ENCODE measurements around the gene EHD3. TPM values are rescaled to one million over a fixed set of nuclear protein-coding genes. Genes with fewer than 3 reads are reported as not detected.

Gene EHD3
- total RNA-seq, 1 donor from 2014 or later = 2.6 TPM

- peaks cover 7 to 14% (median 11%) of the 10 kb centered on the region in 3 donors for H3K4me1 ChIP-seq (ENCODE audit: control insufficient read depth in 3 of 3, insufficient read depth in 3 of 3, low read length in 3 of 3)
- no peaks in the 10 kb centered on the region for H3K27me3 ChIP-seq (ENCODE audit: control insufficient read depth in 3 of 3, insufficient read depth in 3 of 3, low read length in 3 of 3)
- no peak overlapping the region for H3K9ac ChIP-seq (ENCODE audit: low read depth in 1 of 3, low read length in 3 of 3)
- no peak overlapping the region for H3K27ac ChIP-seq (ENCODE audit: low read depth, low read length)
- no peaks in the 10 kb centered on the region for H3K9me3 ChIP-seq (ENCODE audit: control insufficient read depth in 3 of 3, low read length in 3 of 3)
- H3K36me3 ChIP-seq (ENCODE audit: control insufficient read depth in 3 of 3, insufficient read depth in 3 of 3, low read length in 3 of 3) = peaks cover 0 to 5% (median 2%) of the 10 kb centered on the region in 3 donors
- no peak overlapping the region for H3K4me3 ChIP-seq (ENCODE audit: low read length in 3 of 3)
Observed at GRCh38 chr2:31253356-31254131, 19.6 kb downstream of the EHD3 start.

- Histone ChIP-seq H3K36me3 (ENCODE audit: control insufficient read depth in 3 of 3, insufficient read depth in 3 of 3, low read length in 3 of 3) (peaks cover 0 to 2% (median 0%) of the 10 kb centered on the region in 3 donors), H3K4me3 (ENCODE audit: low read length in 3 of 3) (no peak overlapping the region), H3K4me1 (ENCODE audit: control insufficient read depth in 3 of 3, insufficient read depth in 3 of 3, low read length in 3 of 3) (peaks cover 7 to 14% (median 11%) of the 10 kb centered on the region in 3 donors), H3K9me3 (ENCODE audit: control insufficient read depth in 3 of 3, low read length in 3 of 3) (no peaks in the 10 kb centered on the region), H3K27ac (ENCODE audit: low read depth, low read length) (no peak overlapping the region), H3K9ac (ENCODE audit: low read depth in 1 of 3, low read length in 3 of 3) (no peak overlapping the region), H3K27me3 (ENCODE audit: control insufficient read depth in 3 of 3, insufficient read depth in 3 of 3, low read length in 3 of 3) (no peaks in the 10 kb centered on the region)
Observed at GRCh38 chr2:31254237-31255203, 20.6 kb downstream of the EHD3 start.

GRCh38 chr2:31255911-31256571 lies 22.1 kb downstream of the EHD3 start:
- H3K27ac ChIP-seq (ENCODE audit: low read depth, low read length) = no peak overlapping the region
- H3K4me1 ChIP-seq (ENCODE audit: control insufficient read depth in 3 of 3, insufficient read depth in 3 of 3, low read length in 3 of 3) = peaks cover 3 to 9% (median 8%) of the 10 kb centered on the region in 3 donors
- no peak overlapping the region for H3K4me3 ChIP-seq (ENCODE audit: low read length in 3 of 3)
- no peaks in the 10 kb centered on the region for H3K27me3 ChIP-seq (ENCODE audit: control insufficient read depth in 3 of 3, insufficient read depth in 3 of 3, low read length in 3 of 3)
- no peak overlapping the region for H3K9ac ChIP-seq (ENCODE audit: low read depth in 1 of 3, low read length in 3 of 3)
- H3K36me3 ChIP-seq (ENCODE audit: control insufficient read depth in 3 of 3, insufficient read depth in 3 of 3, low read length in 3 of 3) = peaks cover 0 to under 1% (median 0%) of the 10 kb centered on the region in 3 donors
- H3K9me3 ChIP-seq (ENCODE audit: control insufficient read depth in 3 of 3, low read length in 3 of 3) = no peaks in the 10 kb centered on the region

GRCh38 chr2:31256611-31257382 lies 22.8 kb downstream of the EHD3 start:
- H3K27ac ChIP-seq (ENCODE audit: low read depth, low read length) = no peak overlapping the region
- no peak overlapping the region for H3K4me3 ChIP-seq (ENCODE audit: low read length in 3 of 3)
- no peak overlapping the region for H3K9ac ChIP-seq (ENCODE audit: low read depth in 1 of 3, low read length in 3 of 3)
- peaks cover 0 to 5% (median 2%) of the 10 kb centered on the region in 3 donors for H3K4me1 ChIP-seq (ENCODE audit: control insufficient read depth in 3 of 3, insufficient read depth in 3 of 3, low read length in 3 of 3)
- H3K27me3 ChIP-seq (ENCODE audit: control insufficient read depth in 3 of 3, insufficient read depth in 3 of 3, low read length in 3 of 3) = no peaks in the 10 kb centered on the region
- no peaks in the 10 kb centered on the region for H3K9me3 ChIP-seq (ENCODE audit: control insufficient read depth in 3 of 3, low read length in 3 of 3)
- peaks cover 0 to 2% (median 0%) of the 10 kb centered on the region in 3 donors for H3K36me3 ChIP-seq (ENCODE audit: control insufficient read depth in 3 of 3, insufficient read depth in 3 of 3, low read length in 3 of 3)

- Histone ChIP-seq H3K9ac (ENCODE audit: low read depth in 1 of 3, low read length in 3 of 3) (no peak overlapping the region), H3K9me3 (ENCODE audit: control insufficient read depth in 3 of 3, low read length in 3 of 3) (no peaks in the 10 kb centered on the region), H3K4me3 (ENCODE audit: low read length in 3 of 3) (no peak overlapping the region), H3K27ac (ENCODE audit: low read depth, low read length) (no peak overlapping the region), H3K36me3 (ENCODE audit: control insufficient read depth in 3 of 3, insufficient read depth in 3 of 3, low read length in 3 of 3) (peaks cover 0 to 4% (median 0%) of the 10 kb centered on the region in 3 donors), H3K27me3 (ENCODE audit: control insufficient read depth in 3 of 3, insufficient read depth in 3 of 3, low read length in 3 of 3) (no peaks in the 10 kb centered on the region), H3K4me1 (ENCODE audit: control insufficient read depth in 3 of 3, insufficient read depth in 3 of 3, low read length in 3 of 3) (peaks cover 0 to 5% (median 0%) of the 10 kb centered on the region in 3 donors)
Observed at GRCh38 chr2:31258351-31258750, 24.4 kb downstream of the EHD3 start.

GRCh38 chr2:31259075-31259474 lies 25.1 kb downstream of the EHD3 start:
- Histone ChIP-seq H3K9ac (ENCODE audit: low read depth in 1 of 3, low read length in 3 of 3) (no peak overlapping the region), H3K36me3 (ENCODE audit: control insufficient read depth in 3 of 3, insufficient read depth in 3 of 3, low read length in 3 of 3) (peaks cover 0 to 4% (median 0%) of the 10 kb centered on the region in 3 donors), H3K27me3 (ENCODE audit: control insufficient read depth in 3 of 3, insufficient read depth in 3 of 3, low read length in 3 of 3) (no peaks in the 10 kb centered on the region), H3K4me3 (ENCODE audit: low read length in 3 of 3) (no peak overlapping the region), H3K9me3 (ENCODE audit: control insufficient read depth in 3 of 3, low read length in 3 of 3) (no peaks in the 10 kb centered on the region), H3K4me1 (ENCODE audit: control insufficient read depth in 3 of 3, insufficient read depth in 3 of 3, low read length in 3 of 3) (peaks cover 0 to 5% (median 0%) of the 10 kb centered on the region in 3 donors), H3K27ac (ENCODE audit: low read depth, low read length) (no peak overlapping the region)

- Histone ChIP-seq H3K36me3 (ENCODE audit: control insufficient read depth in 3 of 3, insufficient read depth in 3 of 3, low read length in 3 of 3) (peaks cover 0 to 4% (median 0%) of the 10 kb centered on the region in 3 donors), H3K4me3 (ENCODE audit: low read length in 3 of 3) (no peak overlapping the region), H3K9me3 (ENCODE audit: control insufficient read depth in 3 of 3, low read length in 3 of 3) (no peaks in the 10 kb centered on the region), H3K4me1 (ENCODE audit: control insufficient read depth in 3 of 3, insufficient read depth in 3 of 3, low read length in 3 of 3) (peaks cover 0 to 5% (median 0%) of the 10 kb centered on the region in 3 donors), H3K27ac (ENCODE audit: low read depth, low read length) (no peak overlapping the region), H3K27me3 (ENCODE audit: control insufficient read depth in 3 of 3, insufficient read depth in 3 of 3, low read length in 3 of 3) (no peaks in the 10 kb centered on the region), H3K9ac (ENCODE audit: low read depth in 1 of 3, low read length in 3 of 3) (no peak overlapping the region)
Observed at GRCh38 chr2:31260870-31261269, 26.9 kb downstream of the EHD3 start.

- no peaks in the 10 kb centered on the region for H3K4me1 ChIP-seq (ENCODE audit: control insufficient read depth in 3 of 3, insufficient read depth in 3 of 3, low read length in 3 of 3)
- no peaks in the 10 kb centered on the region for H3K9me3 ChIP-seq (ENCODE audit: control insufficient read depth in 3 of 3, low read length in 3 of 3)
- H3K4me3 ChIP-seq (ENCODE audit: low read length in 3 of 3) = no peak overlapping the region
- no peak overlapping the region for H3K27ac ChIP-seq (ENCODE audit: low read depth, low read length)
- H3K27me3 ChIP-seq (ENCODE audit: control insufficient read depth in 3 of 3, insufficient read depth in 3 of 3, low read length in 3 of 3) = no peaks in the 10 kb centered on the region
- H3K9ac ChIP-seq (ENCODE audit: low read depth in 1 of 3, low read length in 3 of 3) = no peak overlapping the region
- H3K36me3 ChIP-seq (ENCODE audit: control insufficient read depth in 3 of 3, insufficient read depth in 3 of 3, low read length in 3 of 3) = peaks cover 0 to 7% (median 0%) of the 10 kb centered on the region in 3 donors
Observed at GRCh38 chr2:31263636-31264190, 29.8 kb downstream of the EHD3 start.

GRCh38 chr2:31265234-31265633 lies 31.3 kb downstream of the EHD3 start:
- Histone ChIP-seq H3K9ac (ENCODE audit: low read depth in 1 of 3, low read length in 3 of 3) (no peak overlapping the region), H3K36me3 (ENCODE audit: control insufficient read depth in 3 of 3, insufficient read depth in 3 of 3, low read length in 3 of 3) (peaks cover 0 to 7% (median 0%) of the 10 kb centered on the region in 3 donors), H3K9me3 (ENCODE audit: control insufficient read depth in 3 of 3, low read length in 3 of 3) (no peaks in the 10 kb centered on the region), H3K27ac (ENCODE audit: low read depth, low read length) (no peak overlapping the region), H3K27me3 (ENCODE audit: control insufficient read depth in 3 of 3, insufficient read depth in 3 of 3, low read length in 3 of 3) (no peaks in the 10 kb centered on the region), H3K4me1 (ENCODE audit: control insufficient read depth in 3 of 3, insufficient read depth in 3 of 3, low read length in 3 of 3) (no peaks in the 10 kb centered on the region), H3K4me3 (ENCODE audit: low read length in 3 of 3) (no peak overlapping the region)
